ENCODE data around the gene XPNPEP1.

XPNPEP1 gene

DNA sequence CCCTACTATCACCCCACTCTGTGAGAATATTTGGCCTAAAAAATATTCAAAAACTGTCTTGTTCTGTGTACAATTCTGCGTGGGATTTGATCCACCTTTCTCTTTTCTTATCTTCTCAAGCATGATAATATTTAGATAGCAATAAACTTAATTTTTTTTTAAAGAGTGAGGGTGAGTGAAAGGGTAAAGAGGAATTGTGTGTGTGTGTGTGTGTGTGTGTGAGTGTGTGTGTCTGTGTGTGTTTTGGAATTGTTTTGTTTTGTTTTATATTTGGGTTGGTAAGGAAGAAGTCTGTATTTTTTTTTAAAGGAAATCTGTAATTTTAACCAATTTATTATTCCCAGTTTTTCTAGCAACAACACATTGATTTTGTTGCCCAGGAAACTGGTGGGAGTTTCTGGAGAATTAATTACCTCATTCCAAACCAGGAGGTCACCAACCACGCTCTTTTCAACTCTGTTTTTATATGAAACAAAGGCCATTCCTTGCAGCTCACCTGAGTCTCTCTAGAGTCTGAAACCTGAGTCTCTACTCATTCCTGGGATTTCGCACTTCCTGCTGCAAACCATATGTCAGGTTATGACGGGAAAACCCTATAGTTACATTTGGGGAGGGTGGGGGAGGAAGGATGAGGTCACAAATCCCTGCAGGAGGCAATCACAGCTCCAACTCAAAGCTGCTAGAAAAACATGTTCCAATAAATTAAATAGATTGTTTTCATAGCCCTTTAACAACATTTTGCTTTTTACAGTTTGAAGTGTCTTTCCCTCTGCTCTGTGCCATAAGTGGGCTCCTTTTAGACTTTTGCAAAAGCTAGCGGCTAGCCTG, 38.1 kb upstream of the XPNPEP1 start:
- peak; percentile 82 for DNase-seq
- Histone ChIP-seq H2BK120ac (ENCODE audit: low read depth, low read length) (peak overlapping the region; percentile 62), H3K79me1 (ENCODE audit: low read length) (no peaks in the 10 kb centered on the region), H3K18ac (ENCODE audit: low read length) (peak overlapping the region; percentile 83), H3K56ac (ENCODE audit: low read length) (peak overlapping the region; percentile 59), H2BK5ac (ENCODE audit: low read length) (no peak overlapping the region), H3K4ac (ENCODE audit: low read depth, low read length) (no peak overlapping the region), H3K27me3 (ENCODE audit: insufficient read depth, low read length, poor library complexity) (no peaks in the 10 kb centered on the region), H4K5ac (ENCODE audit: low read length) (no peak overlapping the region), H3K4me2 (ENCODE audit: low read length) (no peak overlapping the region), H3K36me3 (ENCODE audit: control insufficient read depth, insufficient read depth, low read length) (no peaks in the 10 kb centered on the region), H2BK15ac (replicated peaks; ENCODE audit: low read depth) (peak overlapping the region; percentile 93), H3K27ac (ENCODE audit: low read depth, low read length) (no peak overlapping the region), H3K79me2 (ENCODE audit: control insufficient read depth, insufficient read depth, low read length) (no peaks in the 10 kb centered on the region), H3K4me1 (ENCODE audit: control insufficient read depth, low read depth, low read length) (peaks cover 8% of the 10 kb centered on the region), H2AK5ac (ENCODE audit: low read length) (no peak overlapping the region), H3K9ac (ENCODE audit: low read length) (no peak overlapping the region), H3K23ac (ENCODE audit: low read length) (no peak overlapping the region), H4K8ac (ENCODE audit: low read depth, low read length) (no peak overlapping the region), H3K4me3 (ENCODE audit: low read length) (no peak overlapping the region)
- no CpG with 5 or more reads among the region's 5 CpGs for WGBS (ENCODE audit: extremely low coverage, insufficient coverage, low lambda C conversion rate)

DNA sequence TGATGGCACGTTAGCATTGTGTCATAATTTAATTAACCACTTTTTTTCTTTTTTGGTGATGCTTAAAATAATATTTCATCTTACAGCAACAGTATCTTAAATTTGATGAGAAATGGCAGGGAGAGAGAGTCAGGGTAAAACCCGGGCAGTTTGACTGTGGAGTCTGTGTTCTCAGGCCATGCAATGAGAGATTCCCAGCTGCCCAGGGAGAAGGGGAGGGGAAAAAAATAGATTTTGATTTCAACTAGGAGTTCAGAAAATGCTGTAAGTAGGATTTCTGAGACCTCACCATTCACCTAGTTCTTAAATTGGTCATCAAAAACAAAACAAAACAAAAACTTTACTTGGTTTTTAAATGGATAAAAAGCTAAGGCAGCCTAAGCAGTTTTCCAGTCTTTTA, 37.4 kb upstream of the XPNPEP1 start:
- no peak for DNase-seq
- Histone ChIP-seq H3K4me3 (ENCODE audit: low read length) (no peak overlapping the region), H3K27me3 (ENCODE audit: insufficient read depth, low read length, poor library complexity) (no peaks in the 10 kb centered on the region), H3K56ac (ENCODE audit: low read length) (no peak overlapping the region), H3K27ac (ENCODE audit: low read depth, low read length) (no peak overlapping the region), H2AK5ac (ENCODE audit: low read length) (no peak overlapping the region), H2BK15ac (replicated peaks; ENCODE audit: low read depth) (no peak overlapping the region), H3K18ac (ENCODE audit: low read length) (no peak overlapping the region), H3K23ac (ENCODE audit: low read length) (no peak overlapping the region), H3K79me1 (ENCODE audit: low read length) (no peaks in the 10 kb centered on the region), H4K5ac (ENCODE audit: low read length) (no peak overlapping the region), H3K4me1 (ENCODE audit: control insufficient read depth, low read depth, low read length) (peaks cover 8% of the 10 kb centered on the region), H2BK5ac (ENCODE audit: low read length) (no peak overlapping the region), H3K79me2 (ENCODE audit: control insufficient read depth, insufficient read depth, low read length) (no peaks in the 10 kb centered on the region), H4K8ac (ENCODE audit: low read depth, low read length) (no peak overlapping the region), H3K9ac (ENCODE audit: low read length) (no peak overlapping the region), H2BK120ac (ENCODE audit: low read depth, low read length) (no peak overlapping the region), H3K36me3 (ENCODE audit: control insufficient read depth, insufficient read depth, low read length) (no peaks in the 10 kb centered on the region), H3K4ac (ENCODE audit: low read depth, low read length) (no peak overlapping the region), H3K4me2 (ENCODE audit: low read length) (no peak overlapping the region)
- no CpG with 5 or more reads among the region's 2 CpGs for WGBS (ENCODE audit: extremely low coverage, insufficient coverage, low lambda C conversion rate)

DNA sequence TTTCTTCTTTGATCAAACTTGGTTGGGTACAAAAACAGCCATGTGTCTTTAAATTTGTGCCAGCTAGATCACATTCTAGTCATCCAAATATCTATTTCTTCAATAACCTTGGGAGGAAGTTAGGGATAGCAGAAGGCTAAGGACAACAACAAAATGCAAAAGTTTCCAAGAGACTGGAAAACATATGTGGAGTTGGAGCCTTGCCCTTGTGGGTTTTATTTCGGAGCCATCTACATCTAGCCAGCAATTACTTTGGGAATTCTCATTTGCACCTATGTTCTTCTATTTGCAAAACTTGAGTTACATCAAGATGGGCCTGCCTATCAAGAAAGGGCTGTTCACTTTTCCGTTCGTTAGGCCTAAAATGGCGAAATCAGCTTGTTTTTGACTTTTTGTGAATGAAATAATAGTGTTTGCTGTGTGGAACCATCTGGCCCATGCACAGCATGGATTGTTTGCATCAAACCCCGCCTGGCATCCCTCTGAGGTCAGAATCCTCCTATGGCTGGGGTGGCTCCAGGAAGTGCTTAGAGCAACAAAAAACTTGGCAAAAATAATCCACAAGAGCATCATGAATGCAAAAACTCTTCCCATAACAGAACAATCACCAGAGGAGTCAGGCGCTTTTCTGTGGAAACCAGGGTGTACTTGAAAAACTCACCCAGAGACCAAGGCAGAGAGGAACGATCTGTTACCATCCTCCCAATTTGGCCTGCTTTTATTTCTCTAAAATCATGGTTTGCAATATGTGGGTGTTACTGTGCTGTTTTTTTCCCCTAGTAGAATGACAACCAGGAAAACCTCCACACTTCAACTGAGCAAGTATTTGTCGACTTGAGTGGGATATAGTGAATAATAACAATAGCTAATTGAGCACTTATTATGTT, 36.2 kb upstream of the XPNPEP1 start:
- Histone ChIP-seq H3K4me1 (ENCODE audit: control insufficient read depth, low read depth, low read length) (peaks cover 8% of the 10 kb centered on the region), H3K27me3 (ENCODE audit: insufficient read depth, low read length, poor library complexity) (no peaks in the 10 kb centered on the region), H3K79me1 (ENCODE audit: low read length) (no peaks in the 10 kb centered on the region), H3K9ac (ENCODE audit: low read length) (no peak overlapping the region), H3K27ac (ENCODE audit: low read depth, low read length) (no peak overlapping the region), H4K8ac (ENCODE audit: low read depth, low read length) (no peak overlapping the region), H3K18ac (ENCODE audit: low read length) (no peak overlapping the region), H2BK120ac (ENCODE audit: low read depth, low read length) (no peak overlapping the region), H3K4me2 (ENCODE audit: low read length) (no peak overlapping the region), H3K79me2 (ENCODE audit: control insufficient read depth, insufficient read depth, low read length) (no peaks in the 10 kb centered on the region), H2AK5ac (ENCODE audit: low read length) (no peak overlapping the region), H2BK5ac (ENCODE audit: low read length) (no peak overlapping the region), H3K4me3 (ENCODE audit: low read length) (no peak overlapping the region), H2BK15ac (replicated peaks; ENCODE audit: low read depth) (no peak overlapping the region), H3K36me3 (ENCODE audit: control insufficient read depth, insufficient read depth, low read length) (no peaks in the 10 kb centered on the region), H3K56ac (ENCODE audit: low read length) (no peak overlapping the region), H4K5ac (ENCODE audit: low read length) (no peak overlapping the region), H3K23ac (ENCODE audit: low read length) (no peak overlapping the region), H3K4ac (ENCODE audit: low read depth, low read length) (no peak overlapping the region)
- WGBS (ENCODE audit: extremely low coverage, insufficient coverage, low lambda C conversion rate), result no CpG with 5 or more reads among the region's 8 CpGs
- no peak for DNase-seq

GRCh38 chr10:109958059-109958458, 34.7 kb upstream of the XPNPEP1 start:
- Histone ChIP-seq H3K27me3 (ENCODE audit: insufficient read depth, low read length, poor library complexity) (no peaks in the 10 kb centered on the region), H3K4me3 (ENCODE audit: low read length) (no peak overlapping the region), H3K23ac (ENCODE audit: low read length) (no peak overlapping the region), H4K5ac (ENCODE audit: low read length) (no peak overlapping the region), H3K56ac (ENCODE audit: low read length) (no peak overlapping the region), H3K79me2 (ENCODE audit: control insufficient read depth, insufficient read depth, low read length) (no peaks in the 10 kb centered on the region), H3K4me2 (ENCODE audit: low read length) (no peak overlapping the region), H2BK120ac (ENCODE audit: low read depth, low read length) (no peak overlapping the region), H2BK5ac (ENCODE audit: low read length) (no peak overlapping the region), H3K27ac (ENCODE audit: low read depth, low read length) (no peak overlapping the region), H2AK5ac (ENCODE audit: low read length) (no peak overlapping the region), H3K79me1 (ENCODE audit: low read length) (no peaks in the 10 kb centered on the region), H4K8ac (ENCODE audit: low read depth, low read length) (no peak overlapping the region), H3K4ac (ENCODE audit: low read depth, low read length) (no peak overlapping the region), H3K9ac (ENCODE audit: low read length) (no peak overlapping the region), H3K4me1 (ENCODE audit: control insufficient read depth, low read depth, low read length) (peaks cover 8% of the 10 kb centered on the region), H2BK15ac (replicated peaks; ENCODE audit: low read depth) (no peak overlapping the region), H3K36me3 (ENCODE audit: control insufficient read depth, insufficient read depth, low read length) (no peaks in the 10 kb centered on the region), H3K18ac (ENCODE audit: low read length) (no peak overlapping the region)
- no peak for DNase-seq
- no CpG with 5 or more reads among the region's 2 CpGs for WGBS (ENCODE audit: extremely low coverage, insufficient coverage, low lambda C conversion rate)

GRCh38 chr10:109957092-109957797, 33.9 kb upstream of the XPNPEP1 start:
- no peak overlapping the region for H3K4ac ChIP-seq (ENCODE audit: low read depth, low read length)
- H3K36me3 ChIP-seq (ENCODE audit: control insufficient read depth, insufficient read depth, low read length), result no peaks in the 10 kb centered on the region
- H2BK5ac ChIP-seq (ENCODE audit: low read length), result no peak overlapping the region
- no peak overlapping the region for H3K56ac ChIP-seq (ENCODE audit: low read length)
- no peak overlapping the region for H3K9ac ChIP-seq (ENCODE audit: low read length)
- peaks cover 6% of the 10 kb centered on the region for H3K4me1 ChIP-seq (ENCODE audit: control insufficient read depth, low read depth, low read length)
- no peak overlapping the region for H3K4me2 ChIP-seq (ENCODE audit: low read length)
- no peak overlapping the region for H3K4me3 ChIP-seq (ENCODE audit: low read length)
- H3K27ac ChIP-seq (ENCODE audit: low read depth, low read length), result no peak overlapping the region
- H4K5ac ChIP-seq (ENCODE audit: low read length), result no peak overlapping the region
- no peak overlapping the region for H2AK5ac ChIP-seq (ENCODE audit: low read length)
- no peaks in the 10 kb centered on the region for H3K27me3 ChIP-seq (ENCODE audit: insufficient read depth, low read length, poor library complexity)
- H3K79me2 ChIP-seq (ENCODE audit: control insufficient read depth, insufficient read depth, low read length), result no peaks in the 10 kb centered on the region
- no peak overlapping the region for H4K8ac ChIP-seq (ENCODE audit: low read depth, low read length)
- no peaks in the 10 kb centered on the region for H3K79me1 ChIP-seq (ENCODE audit: low read length)
- H3K18ac ChIP-seq (ENCODE audit: low read length), result no peak overlapping the region
- H2BK120ac ChIP-seq (ENCODE audit: low read depth, low read length), result no peak overlapping the region
- H2BK15ac ChIP-seq (replicated peaks; ENCODE audit: low read depth), result no peak overlapping the region
- no peak overlapping the region for H3K23ac ChIP-seq (ENCODE audit: low read length)
- no CpG with 5 or more reads among the region's 9 CpGs for WGBS (ENCODE audit: extremely low coverage, insufficient coverage, low lambda C conversion rate)
- no peak for DNase-seq
